GM23338 (cell line): ENCODE measurements around the gene PAMR1. TPM values are rescaled to one million over a fixed set of nuclear protein-coding genes. Genes with fewer than 3 reads are reported as not detected.

Experiments
- ATAC-seq: fragments of 200-7000 bp; cut with Tn5 transposase; 3 replicates; pipeline ENCODE4 v1.9.1; 2020
- DNase-seq: peaks from one replicate; pipeline ENCODE4 v3.0.0-alpha.2; 2015; ENCODE audit warnings: low spot score
- H2AFZ ChIP-seq: fragments of 200-600 bp; sonication (generic); 2 replicates; pipeline ENCODE4 v1.8.0; 2016; ENCODE audit warnings: antibody characterized with exemption, mild to moderate bottlenecking, moderate library complexity
- H3F3A ChIP-seq: fragments of 200-600 bp; sonication (generic); replicated peaks from 2 replicates; pipeline ENCODE4 v1.8.0; 2017; ENCODE audit warnings: antibody characterized with exemption, mixed run types, low read depth
- H3K27ac ChIP-seq: fragments of 200-600 bp; sonication (generic); 2 replicates; pipeline ENCODE4 v1.6.1; 2016; ENCODE audit warnings: low read depth
- H3K27me3 ChIP-seq: fragments of 200-600 bp; sonication (generic); 2 replicates; pipeline ENCODE4 v1.8.0; 2016; ENCODE audit warnings: mild to moderate bottlenecking, mixed run types, moderate library complexity; ENCODE audit not compliant: insufficient read depth
- H3K36me3 ChIP-seq: fragments of 200-600 bp; sonication (generic); 2 replicates; pipeline ENCODE4 v1.8.0; 2016; ENCODE audit warnings: mild to moderate bottlenecking; ENCODE audit not compliant: insufficient read depth
- H3K4me1 ChIP-seq: fragments of 200-600 bp; sonication (generic); 2 replicates; pipeline ENCODE4 v1.8.0; 2016; ENCODE audit warnings: mild to moderate bottlenecking, moderate library complexity; ENCODE audit not compliant: insufficient read depth
- H3K4me2 ChIP-seq: fragments of 200-600 bp; sonication (generic); 2 replicates; pipeline ENCODE4 v1.7.1; 2017; ENCODE audit warnings: mixed run types
- H3K4me3 ChIP-seq: fragments of 200-600 bp; sonication (generic); 2 replicates; pipeline ENCODE4 v1.6.1; 2016; ENCODE audit warnings: mixed run types
- H3K79me2 ChIP-seq: fragments of 200-600 bp; sonication (generic); replicated peaks from 2 replicates; pipeline ENCODE4 v1.8.0; 2017; ENCODE audit warnings: mild to moderate bottlenecking; ENCODE audit not compliant: insufficient read depth
- H3K9me2 ChIP-seq: fragments of 200-600 bp; sonication (generic); 2 replicates; pipeline ENCODE4 v1.8.0; 2017; ENCODE audit not compliant: insufficient read depth
- H4K20me1 ChIP-seq: fragments of 200-600 bp; sonication (generic); replicated peaks from 2 replicates; pipeline ENCODE4 v1.8.0; 2017; ENCODE audit warnings: mild to moderate bottlenecking; ENCODE audit not compliant: insufficient read depth
- H3K27ac Mint-ChIP-seq: 2 replicates; pipeline ENCODE4 v1.8.0; 2020; ENCODE audit warnings: inconsistent platforms, mild to moderate bottlenecking, moderate library complexity, mixed read lengths
- H3K27me3 Mint-ChIP-seq: 3 replicates; pipeline ENCODE4 v1.8.0; 2022; ENCODE audit warnings: low read depth, mild to moderate bottlenecking, moderate library complexity, mixed read lengths, inconsistent platforms; ENCODE audit not compliant: insufficient read depth, poor library complexity
- H3K36me3 Mint-ChIP-seq: 3 replicates; pipeline ENCODE4 v1.8.0; 2021; ENCODE audit warnings: low read depth, mild to moderate bottlenecking, inconsistent platforms, moderate library complexity, mixed read lengths
- H3K4me1 Mint-ChIP-seq: 3 replicates; pipeline ENCODE4 v1.8.0; 2020; ENCODE audit warnings: mild to moderate bottlenecking, inconsistent platforms, mixed read lengths
- H3K4me3 Mint-ChIP-seq: 3 replicates; pipeline ENCODE4 v1.8.0; 2021; ENCODE audit warnings: moderate library complexity, mild to moderate bottlenecking, inconsistent platforms, mixed read lengths
- H3K9me3 Mint-ChIP-seq: 3 replicates; pipeline ENCODE4 v1.8.0; 2020; ENCODE audit warnings: moderate library complexity, mild to moderate bottlenecking, inconsistent platforms, mixed read lengths
- CREB1 ChIP-seq: fragments of 250-450 bp; sonication (Bioruptor Pico); IDR thresholded peaks from 2 replicates; pipeline ENCODE4 v1.5.0; 2020; ENCODE audit warnings: low read depth, mild to moderate bottlenecking, moderate library complexity
- CTCF ChIP-seq, 2 experiments: fragments of 200-600 bp in 1 of 2; sonication (generic) in 1 of 2; conservative IDR thresholded peaks; 2 replicates each; pipeline versions ENCODE4 v1.5.1 to v1.6.1; 2016 to 2017; ENCODE audit warnings: antibody characterized with exemption in 2 of 2, low read depth in 2 of 2, mild to moderate bottlenecking in 2 of 2, moderate library complexity in 1 of 2
- EZH2 ChIP-seq: fragments of 200-600 bp; sonication (generic); IDR thresholded peaks from one replicate; pipeline ENCODE4 v1.8.0; 2017; ENCODE audit warnings: antibody characterized with exemption, mild to moderate bottlenecking, low read depth; ENCODE audit not compliant: unreplicated experiment
- EZH2phosphoT487 ChIP-seq: fragments of 200-600 bp; sonication (generic); IDR thresholded peaks from one replicate; pipeline ENCODE4 v1.8.1; 2018; ENCODE audit warnings: antibody characterized with exemption; ENCODE audit not compliant: unreplicated experiment
- POLR2AphosphoS5 ChIP-seq: IDR thresholded peaks from 2 replicates; pipeline ENCODE4 v1.6.1; 2016; ENCODE audit warnings: antibody characterized with exemption, low read depth
- REST ChIP-seq: IDR thresholded peaks from one replicate; pipeline ENCODE4 v1.6.1; 2018; ENCODE audit warnings: antibody characterized with exemption; ENCODE audit not compliant: unreplicated experiment
- STAT1 ChIP-seq: IDR thresholded peaks from one replicate; pipeline ENCODE4 v1.6.1; 2016; ENCODE audit warnings: antibody characterized with exemption; ENCODE audit not compliant: unreplicated experiment
- ZNF331 ChIP-seq: fragments of 250-450 bp; sonication (Bioruptor Pico); IDR thresholded peaks from 2 replicates; pipeline ENCODE4 v1.5.0; 2020; ENCODE audit warnings: low read depth, mild to moderate bottlenecking, moderate library complexity
- polyA plus RNA-seq: library from polyadenylated mRNA; unstranded; fragments of >200 nt; fragmentation: Nextera tagmentation; extraction: Ambion mirVana; gene quantifications from 2 replicates; pipeline ENCODE4 v1.2.1, GENCODE V29; 2016
- total RNA-seq: library from RNA; depleted of rRNA; stranded (reverse); fragments of >200 nt; shearing (Covaris generic); gene quantifications from 2 replicates; pipeline ENCODE4 v1.2.3, GENCODE V29; 2014
- TF ChIP-seq, protein P1 (sequence below): fragments of 250-450 bp; sonication (Bioruptor Pico); IDR thresholded peaks from 2 replicates; pipeline ENCODE4 v1.5.0; 2020; ENCODE audit warnings: mild to moderate bottlenecking, moderate library complexity
- TF ChIP-seq, protein P2 (sequence below): IDR thresholded peaks from 2 replicates; pipeline ENCODE4 v1.6.1; 2016; ENCODE audit warnings: antibody characterized with exemption

The PAMR1 gene
- total and polyA plus RNA-seq, 2 experiments from 2014 or later = 1.6 to 3.1 TPM

DNA sequence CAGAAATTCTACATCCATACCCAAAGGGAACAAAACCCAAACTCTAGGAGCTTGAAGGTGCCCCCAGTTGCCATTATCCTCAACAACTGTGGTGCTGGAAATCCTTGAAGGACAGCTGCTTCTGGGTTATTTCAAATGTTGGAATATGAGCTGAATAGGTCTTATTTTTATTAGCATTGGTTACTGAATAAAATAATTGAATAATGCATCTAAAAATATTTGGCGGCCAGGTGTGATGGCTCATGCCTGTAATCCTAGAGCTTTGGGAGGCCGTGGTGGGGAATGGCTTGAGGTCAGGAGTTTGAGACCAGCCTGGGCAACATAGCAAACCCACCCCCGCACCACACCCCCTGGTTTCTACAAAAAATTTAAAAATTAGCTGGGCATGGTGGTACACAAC, 10.9 kb downstream of the PAMR1 start:
- H3K79me2 ChIP-seq = no peaks in the 10 kb centered on the region
- no peaks in the 10 kb centered on the region for H3K27me3 Mint-ChIP-seq
- no peak for DNase-seq

GRCh38 chr11:35511666-35512065, 13.8 kb downstream of the PAMR1 start:
- no peak overlapping the region for H3K27ac ChIP-seq
- H3K4me2 ChIP-seq = no peak overlapping the region
- no peak overlapping the region for H3K27ac Mint-ChIP-seq
- H3K27me3 Mint-ChIP-seq = no peaks in the 10 kb centered on the region
- H3K4me3 ChIP-seq = no peak overlapping the region
- no peak overlapping the region for H2AFZ ChIP-seq
- DNase-seq (no peak), ATAC-seq (no peak)
- no peaks in the 10 kb centered on the region for H3K79me2 ChIP-seq
- no peaks in the 10 kb centered on the region for H4K20me1 ChIP-seq
- peaks cover 19% of the 10 kb centered on the region; the same call in 2 of the 3 replicates for H3K36me3 Mint-ChIP-seq
- no peaks in the 10 kb centered on the region for H3K4me1 ChIP-seq
- no peaks in the 10 kb centered on the region for H3K9me2 ChIP-seq
- peaks cover 22% of the 10 kb centered on the region for H3K9me3 Mint-ChIP-seq
- H3K4me3 Mint-ChIP-seq = no peak overlapping the region
- H3F3A ChIP-seq = no peaks in the 10 kb centered on the region
- peaks cover 3% of the 10 kb centered on the region for H3K4me1 Mint-ChIP-seq
- H3K36me3 ChIP-seq = peaks cover 3% of the 10 kb centered on the region; the same call in 1 of the 2 replicates
- H3K27me3 ChIP-seq = no peaks in the 10 kb centered on the region
- TF ChIP-seq CREB1 = no peak
- TF ChIP-seq POLR2AphosphoS5 = no peak
- TF ChIP-seq, protein P1, sequence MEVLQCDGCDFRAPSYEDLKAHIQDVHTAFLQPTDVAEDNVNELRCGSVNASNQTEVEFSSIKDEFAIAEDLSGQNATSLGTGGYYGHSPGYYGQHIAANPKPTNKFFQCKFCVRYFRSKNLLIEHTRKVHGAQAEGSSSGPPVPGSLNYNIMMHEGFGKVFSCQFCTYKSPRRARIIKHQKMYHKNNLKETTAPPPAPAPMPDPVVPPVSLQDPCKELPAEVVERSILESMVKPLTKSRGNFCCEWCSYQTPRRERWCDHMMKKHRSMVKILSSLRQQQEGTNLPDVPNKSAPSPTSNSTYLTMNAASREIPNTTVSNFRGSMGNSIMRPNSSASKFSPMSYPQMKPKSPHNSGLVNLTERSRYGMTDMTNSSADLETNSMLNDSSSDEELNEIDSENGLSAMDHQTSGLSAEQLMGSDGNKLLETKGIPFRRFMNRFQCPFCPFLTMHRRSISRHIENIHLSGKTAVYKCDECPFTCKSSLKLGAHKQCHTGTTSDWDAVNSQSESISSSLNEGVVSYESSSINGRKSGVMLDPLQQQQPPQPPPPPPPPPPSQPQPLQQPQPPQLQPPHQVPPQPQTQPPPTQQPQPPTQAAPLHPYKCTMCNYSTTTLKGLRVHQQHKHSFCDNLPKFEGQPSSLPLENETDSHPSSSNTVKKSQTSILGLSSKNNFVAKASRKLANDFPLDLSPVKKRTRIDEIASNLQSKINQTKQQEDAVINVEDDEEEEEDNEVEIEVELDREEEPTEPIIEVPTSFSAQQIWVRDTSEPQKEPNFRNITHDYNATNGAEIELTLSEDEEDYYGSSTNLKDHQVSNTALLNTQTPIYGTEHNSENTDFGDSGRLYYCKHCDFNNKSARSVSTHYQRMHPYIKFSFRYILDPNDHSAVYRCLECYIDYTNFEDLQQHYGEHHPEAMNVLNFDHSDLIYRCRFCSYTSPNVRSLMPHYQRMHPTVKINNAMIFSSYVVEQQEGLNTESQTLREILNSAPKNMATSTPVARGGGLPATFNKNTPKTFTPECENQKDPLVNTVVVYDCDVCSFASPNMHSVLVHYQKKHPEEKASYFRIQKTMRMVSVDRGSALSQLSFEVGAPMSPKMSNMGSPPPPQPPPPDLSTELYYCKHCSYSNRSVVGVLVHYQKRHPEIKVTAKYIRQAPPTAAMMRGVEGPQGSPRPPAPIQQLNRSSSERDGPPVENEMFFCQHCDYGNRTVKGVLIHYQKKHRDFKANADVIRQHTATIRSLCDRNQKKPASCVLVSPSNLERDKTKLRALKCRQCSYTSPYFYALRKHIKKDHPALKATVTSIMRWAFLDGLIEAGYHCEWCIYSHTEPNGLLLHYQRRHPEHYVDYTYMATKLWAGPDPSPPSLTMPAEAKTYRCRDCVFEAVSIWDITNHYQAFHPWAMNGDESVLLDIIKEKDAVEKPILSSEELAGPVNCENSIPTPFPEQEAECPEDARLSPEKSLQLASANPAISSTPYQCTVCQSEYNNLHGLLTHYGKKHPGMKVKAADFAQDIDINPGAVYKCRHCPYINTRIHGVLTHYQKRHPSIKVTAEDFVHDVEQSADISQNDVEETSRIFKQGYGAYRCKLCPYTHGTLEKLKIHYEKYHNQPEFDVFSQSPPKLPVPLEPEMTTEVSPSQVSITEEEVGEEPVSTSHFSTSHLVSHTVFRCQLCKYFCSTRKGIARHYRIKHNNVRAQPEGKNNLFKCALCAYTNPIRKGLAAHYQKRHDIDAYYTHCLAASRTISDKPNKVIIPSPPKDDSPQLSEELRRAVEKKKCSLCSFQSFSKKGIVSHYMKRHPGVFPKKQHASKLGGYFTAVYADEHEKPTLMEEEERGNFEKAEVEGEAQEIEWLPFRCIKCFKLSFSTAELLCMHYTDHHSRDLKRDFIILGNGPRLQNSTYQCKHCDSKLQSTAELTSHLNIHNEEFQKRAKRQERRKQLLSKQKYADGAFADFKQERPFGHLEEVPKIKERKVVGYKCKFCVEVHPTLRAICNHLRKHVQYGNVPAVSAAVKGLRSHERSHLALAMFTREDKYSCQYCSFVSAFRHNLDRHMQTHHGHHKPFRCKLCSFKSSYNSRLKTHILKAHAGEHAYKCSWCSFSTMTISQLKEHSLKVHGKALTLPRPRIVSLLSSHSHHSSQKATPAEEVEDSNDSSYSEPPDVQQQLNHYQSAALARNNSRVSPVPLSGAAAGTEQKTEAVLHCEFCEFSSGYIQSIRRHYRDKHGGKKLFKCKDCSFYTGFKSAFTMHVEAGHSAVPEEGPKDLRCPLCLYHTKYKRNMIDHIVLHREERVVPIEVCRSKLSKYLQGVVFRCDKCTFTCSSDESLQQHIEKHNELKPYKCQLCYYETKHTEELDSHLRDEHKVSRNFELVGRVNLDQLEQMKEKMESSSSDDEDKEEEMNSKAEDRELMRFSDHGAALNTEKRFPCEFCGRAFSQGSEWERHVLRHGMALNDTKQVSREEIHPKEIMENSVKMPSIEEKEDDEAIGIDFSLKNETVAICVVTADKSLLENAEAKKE (CRISPR knock-in tag) = no peak
- no peak for TF ChIP-seq STAT1
- no peak for TF ChIP-seq CTCF (conservative IDR thresholded peaks at IDR 0.05; ENCODE audit: low read depth in 2 of 2)
- no peak for TF ChIP-seq ZNF331 (CRISPR knock-in tag)
- TF ChIP-seq REST = no peak

More for the DNA sequence above, 10.9 kb downstream of the PAMR1 start:
- H3K4me1 Mint-ChIP-seq = peaks cover 3% of the 10 kb centered on the region
- no peak for TF ChIP-seq EZH2phosphoT487
- TF ChIP-seq EZH2 = no peak
- TF ChIP-seq STAT1 = no peak
- TF ChIP-seq POLR2AphosphoS5 = no peak
- TF ChIP-seq, protein P2, sequence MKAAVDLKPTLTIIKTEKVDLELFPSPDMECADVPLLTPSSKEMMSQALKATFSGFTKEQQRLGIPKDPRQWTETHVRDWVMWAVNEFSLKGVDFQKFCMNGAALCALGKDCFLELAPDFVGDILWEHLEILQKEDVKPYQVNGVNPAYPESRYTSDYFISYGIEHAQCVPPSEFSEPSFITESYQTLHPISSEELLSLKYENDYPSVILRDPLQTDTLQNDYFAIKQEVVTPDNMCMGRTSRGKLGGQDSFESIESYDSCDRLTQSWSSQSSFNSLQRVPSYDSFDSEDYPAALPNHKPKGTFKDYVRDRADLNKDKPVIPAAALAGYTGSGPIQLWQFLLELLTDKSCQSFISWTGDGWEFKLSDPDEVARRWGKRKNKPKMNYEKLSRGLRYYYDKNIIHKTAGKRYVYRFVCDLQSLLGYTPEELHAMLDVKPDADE = no peak
- H3K4me1 ChIP-seq = no peaks in the 10 kb centered on the region
- no peaks in the 10 kb centered on the region for H4K20me1 ChIP-seq
- H3K27ac ChIP-seq = no peak overlapping the region
- H3K4me3 ChIP-seq = no peak overlapping the region
- H3K4me3 Mint-ChIP-seq = no peak overlapping the region
- H3K36me3 ChIP-seq = no peaks in the 10 kb centered on the region
- H3K4me2 ChIP-seq = no peak overlapping the region
- H3K9me2 ChIP-seq = 0 out of 2 replicates have a peak, but pooled peaks cover 4% of the 10 kb centered on the region
- no peaks in the 10 kb centered on the region for H3K27me3 ChIP-seq
- no peak overlapping the region for H3K27ac Mint-ChIP-seq
- no peak overlapping the region for H2AFZ ChIP-seq
- no peaks in the 10 kb centered on the region for H3K36me3 Mint-ChIP-seq
- no peaks in the 10 kb centered on the region for H3K9me3 Mint-ChIP-seq
- no peaks in the 10 kb centered on the region for H3F3A ChIP-seq
- ATAC-seq = no peak
